GM12892 (cell line): ENCODE results near the gene EPHB2.

Source experiments
- DNase-seq: peaks from one replicate; pipeline ENCODE4 v3.0.0; 2011; ENCODE audit not compliant: insufficient read length
- FAIRE-seq: peaks from 2 replicates; lab custom pipeline; 2011; peaks lifted over from hg19 to GRCh38; lab: Jason Lieb, UNC
- POLR2A ChIP-seq: IDR thresholded peaks from 2 replicates; pipeline ENCODE4 v1.6.1; 2011; ENCODE audit warnings: low read depth, low read length, control low read depth
- POLR2AphosphoS5 ChIP-seq: IDR thresholded peaks from 2 replicates; pipeline ENCODE4 v1.6.1; 2011; ENCODE audit warnings: low read depth, low read length, control low read depth
- TAF1 ChIP-seq: IDR thresholded peaks from 2 replicates; pipeline ENCODE4 v1.6.1; 2011; ENCODE audit warnings: low read depth, mild to moderate bottlenecking, control low read depth, low read length, borderline replicate concordance

The EPHB2 gene

GRCh38 chr1:22799971-22800370 is 89.3 kb downstream of the EPHB2 start:
- DNase-seq (no peak), FAIRE-seq (no peak)
- TF ChIP-seq POLR2AphosphoS5 = no peak
- TF ChIP-seq POLR2A = no peak
- TF ChIP-seq TAF1 = no peak

- no peak for TF ChIP-seq POLR2AphosphoS5
- TF ChIP-seq POLR2A = no peak
- TF ChIP-seq TAF1 = no peak
- no peak for FAIRE-seq
- no peak for DNase-seq
These were observed 90.0 kb downstream of the EPHB2 start for GRCh38 chr1:22800629-22801028.

GRCh38 chr1:22801347-22801746 is 90.7 kb downstream of the EPHB2 start:
- no peak for FAIRE-seq
- no peak for DNase-seq
- TF ChIP-seq POLR2AphosphoS5 (no peak), TAF1 (no peak)

GRCh38 chr1:22801761-22802160 is 91.1 kb downstream of the EPHB2 start:
- TF ChIP-seq POLR2AphosphoS5 (no peak), POLR2A (no peak)
- DNase-seq (no peak), FAIRE-seq (no peak)

GRCh38 chr1:22803833-22804232 is 93.2 kb downstream of the EPHB2 start:
- FAIRE-seq (no peak), DNase-seq (no peak)

GRCh38 chr1:22804406-22804805 is 93.8 kb downstream of the EPHB2 start:
- TF ChIP-seq TAF1 (no peak), POLR2A (no peak), POLR2AphosphoS5 (no peak)
- FAIRE-seq (no peak), DNase-seq (no peak)

More at GRCh38 chr1:22803833-22804232, 93.2 kb downstream of the EPHB2 start:
- TF ChIP-seq POLR2AphosphoS5 = no peak
- no peak for TF ChIP-seq TAF1
- no peak for TF ChIP-seq POLR2A

- FAIRE-seq = no peak
- DNase-seq = no peak
- no peak for TF ChIP-seq TAF1
- TF ChIP-seq POLR2A = no peak
These were observed 94.5 kb downstream of the EPHB2 start for GRCh38 chr1:22804969-22805671.

GRCh38 chr1:22805672-22806038 is 95.0 kb downstream of the EPHB2 start:
- DNase-seq (no peak), FAIRE-seq (no peak)
- no peak for TF ChIP-seq TAF1
- no peak for TF ChIP-seq POLR2AphosphoS5
- TF ChIP-seq POLR2A = no peak

- FAIRE-seq (no peak), DNase-seq (no peak)
- TF ChIP-seq POLR2A (no peak), TAF1 (no peak)
These were observed 95.9 kb downstream of the EPHB2 start for GRCh38 chr1:22806584-22806983.

- DNase-seq (no peak), FAIRE-seq (no peak)
- no peak for TF ChIP-seq TAF1
- TF ChIP-seq POLR2AphosphoS5 = no peak
- no peak for TF ChIP-seq POLR2A
These were observed 96.7 kb downstream of the EPHB2 start for GRCh38 chr1:22807340-22807739.

- TF ChIP-seq POLR2A = no peak
- no peak for TF ChIP-seq POLR2AphosphoS5
- no peak for TF ChIP-seq TAF1
- DNase-seq (no peak), FAIRE-seq (no peak)
These were observed 97.6 kb downstream of the EPHB2 start for GRCh38 chr1:22808186-22808675.

- TF ChIP-seq POLR2AphosphoS5 = no peak
- TF ChIP-seq TAF1 = no peak
- no peak for TF ChIP-seq POLR2A
- DNase-seq (no peak), FAIRE-seq (no peak)
These were observed 98.2 kb downstream of the EPHB2 start for GRCh38 chr1:22808676-22809483.
